WTC11 (cell line): ENCODE data around the gene AUP1.

Experiments used
- CTCF ChIP-seq: fragments of 200-600 bp; IDR thresholded peaks from 2 replicates; pipeline ENCODE4 v1.8.0; 2022; ENCODE audit warnings: antibody characterized with exemption
- GABPB1 ChIP-seq: sonication (generic); formaldehyde crosslinking; IDR thresholded peaks from 2 replicates; pipeline ENCODE4 v1.8.1; 2023; ENCODE audit warnings: mild to moderate bottlenecking, missing genetic modification reagents

GRCh38 chr2:74551530-74551929, 22.0 kb upstream of the AUP1 start:
- TF ChIP-seq CTCF (no peak), GABPB1 (CRISPR knock-in tag) (no peak)
